ENCODE data around the gene MET. TPM values are rescaled to one million over a fixed set of nuclear protein-coding genes. Genes with fewer than 3 reads are reported as not detected.
"Not testable (repeated sequence)": the region's sequence is repeated elsewhere in the genome, so short reads cannot be mapped to it uniquely, and the experiment has no call there.

Gene MET
- total RNA-seq, 1 donor from 2014 or later = 2.2 TPM

GRCh38 chr7:116711790-116712189, 39.8 kb downstream of the MET start:
- Mint-ChIP-seq H3K4me1 (no peaks in the 10 kb centered on the region), H3K4me3 (no peak overlapping the region), H3K27ac (no peak overlapping the region), H3K27me3 (peaks cover 2% of the 10 kb centered on the region), H3K9me3 (no peaks in the 10 kb centered on the region), H3K36me3 (ENCODE audit: low read depth) (no peaks in the 10 kb centered on the region)
- intact Hi-C loops (cut with micrococcal nuclease) = no loop called here
- no peak for DNase-seq

GRCh38 chr7:116713500-116713899, 41.5 kb downstream of the MET start:
- H3K4me1 Mint-ChIP-seq = no peaks in the 10 kb centered on the region
- peaks cover 2% of the 10 kb centered on the region for H3K27me3 Mint-ChIP-seq
- intact Hi-C loops (cut with micrococcal nuclease) = no loop called here
- H3K27ac Mint-ChIP-seq = no peak overlapping the region
- no peak overlapping the region for H3K4me3 Mint-ChIP-seq
- no peaks in the 10 kb centered on the region for H3K9me3 Mint-ChIP-seq
- DNase-seq = no peak
- H3K36me3 Mint-ChIP-seq (ENCODE audit: low read depth) = no peaks in the 10 kb centered on the region

GRCh38 chr7:116713918-116714317, 41.9 kb downstream of the MET start:
- intact Hi-C loops (cut with micrococcal nuclease) = no loop called here
- no peak overlapping the region for H3K27ac Mint-ChIP-seq
- H3K4me1 Mint-ChIP-seq = no peaks in the 10 kb centered on the region

GRCh38 chr7:116715077-116715476, 43.1 kb downstream of the MET start:
- Mint-ChIP-seq H3K27me3 (no peaks in the 10 kb centered on the region), H3K4me1 (no peaks in the 10 kb centered on the region), H3K9me3 (no peaks in the 10 kb centered on the region), H3K36me3 (ENCODE audit: low read depth) (no peaks in the 10 kb centered on the region), H3K4me3 (no peak overlapping the region), H3K27ac (no peak overlapping the region)
- intact Hi-C loops (cut with micrococcal nuclease) = no loop called here
- no peak for DNase-seq

More at GRCh38 chr7:116713918-116714317, 41.9 kb downstream of the MET start:
- no peaks in the 10 kb centered on the region for H3K9me3 Mint-ChIP-seq
- DNase-seq = no peak
- H3K27me3 Mint-ChIP-seq = no peaks in the 10 kb centered on the region
- no peaks in the 10 kb centered on the region for H3K36me3 Mint-ChIP-seq (ENCODE audit: low read depth)
- no peak overlapping the region for H3K4me3 Mint-ChIP-seq

- Mint-ChIP-seq H3K27ac (no peak overlapping the region), H3K4me3 (no peak overlapping the region), H3K9me3 (no peaks in the 10 kb centered on the region), H3K4me1 (no peaks in the 10 kb centered on the region), H3K27me3 (no peaks in the 10 kb centered on the region), H3K36me3 (ENCODE audit: low read depth) (no peaks in the 10 kb centered on the region)
- intact Hi-C loops (cut with micrococcal nuclease) = no loop called here
- DNase-seq = no peak
Observed at GRCh38 chr7:116717137-116717536, 45.1 kb downstream of the MET start.

GRCh38 chr7:116723959-116724529, 52.0 kb downstream of the MET start:
- H3K27me3 Mint-ChIP-seq; DNase-seq; H3K4me1 Mint-ChIP-seq; H3K9me3 Mint-ChIP-seq; H3K27ac Mint-ChIP-seq; H3K36me3 Mint-ChIP-seq (ENCODE audit: low read depth); intact Hi-C loops (cut with micrococcal nuclease); H3K4me3 Mint-ChIP-seq: not testable (repeated sequence)

- no peaks in the 10 kb centered on the region for H3K36me3 Mint-ChIP-seq (ENCODE audit: low read depth)
- DNase-seq = no peak
- H3K9me3 Mint-ChIP-seq = no peaks in the 10 kb centered on the region
- intact Hi-C loops (cut with micrococcal nuclease) = no loop called here
- H3K27ac Mint-ChIP-seq = no peak overlapping the region
- no peaks in the 10 kb centered on the region for H3K4me1 Mint-ChIP-seq
- H3K4me3 Mint-ChIP-seq = no peak overlapping the region
- peaks cover 2% of the 10 kb centered on the region for H3K27me3 Mint-ChIP-seq
Observed at GRCh38 chr7:116724560-116725231, 52.7 kb downstream of the MET start.

GRCh38 chr7:116726149-116726548, 54.2 kb downstream of the MET start:
- Mint-ChIP-seq H3K36me3 (ENCODE audit: low read depth) (no peaks in the 10 kb centered on the region), H3K4me1 (no peaks in the 10 kb centered on the region), H3K4me3 (no peak overlapping the region), H3K9me3 (no peaks in the 10 kb centered on the region), H3K27me3 (peaks cover 8% of the 10 kb centered on the region), H3K27ac (no peak overlapping the region)
- DNase-seq = no peak
- intact Hi-C loops (cut with micrococcal nuclease) = no loop called here

- H3K27ac Mint-ChIP-seq = no peak overlapping the region
- no peak overlapping the region for H3K4me3 Mint-ChIP-seq
- no peaks in the 10 kb centered on the region for H3K36me3 Mint-ChIP-seq (ENCODE audit: low read depth)
- intact Hi-C loops (cut with micrococcal nuclease) = no loop called here
- no peaks in the 10 kb centered on the region for H3K9me3 Mint-ChIP-seq
- H3K4me1 Mint-ChIP-seq = no peaks in the 10 kb centered on the region
- peaks cover 8% of the 10 kb centered on the region for H3K27me3 Mint-ChIP-seq
- DNase-seq = no peak
Observed at GRCh38 chr7:116726713-116727431, 54.9 kb downstream of the MET start.

- Mint-ChIP-seq H3K27ac (no peak overlapping the region), H3K27me3 (peaks cover 8% of the 10 kb centered on the region), H3K4me3 (no peak overlapping the region), H3K9me3 (no peaks in the 10 kb centered on the region), H3K36me3 (ENCODE audit: low read depth) (no peaks in the 10 kb centered on the region), H3K4me1 (no peaks in the 10 kb centered on the region)
- peak; percentile 39 for DNase-seq
- intact Hi-C loops (cut with micrococcal nuclease) = no loop called here
Observed at GRCh38 chr7:116727432-116728009, 55.5 kb downstream of the MET start.

GRCh38 chr7:116728413-116728812, 56.4 kb downstream of the MET start:
- H3K27ac Mint-ChIP-seq = no peak overlapping the region

GRCh38 chr7:116730097-116731022, 58.4 kb downstream of the MET start:
- no peaks in the 10 kb centered on the region for H3K36me3 Mint-ChIP-seq (ENCODE audit: low read depth)
- H3K27ac Mint-ChIP-seq = no peak overlapping the region
- intact Hi-C loops (cut with micrococcal nuclease) = no loop called here

More at GRCh38 chr7:116728413-116728812, 56.4 kb downstream of the MET start:
- no peak for DNase-seq
- intact Hi-C loops (cut with micrococcal nuclease) = no loop called here
- Mint-ChIP-seq H3K4me1 (no peaks in the 10 kb centered on the region), H3K9me3 (no peaks in the 10 kb centered on the region), H3K36me3 (ENCODE audit: low read depth) (no peaks in the 10 kb centered on the region), H3K27me3 (peaks cover 8% of the 10 kb centered on the region), H3K4me3 (no peak overlapping the region)

GRCh38 chr7:116731023-116731395, 59.0 kb downstream of the MET start:
- Mint-ChIP-seq H3K36me3 (ENCODE audit: low read depth) (no peaks in the 10 kb centered on the region), H3K4me1 (no peaks in the 10 kb centered on the region)

More at GRCh38 chr7:116730097-116731022, 58.4 kb downstream of the MET start:
- no peaks in the 10 kb centered on the region for H3K9me3 Mint-ChIP-seq
- H3K4me1 Mint-ChIP-seq = no peaks in the 10 kb centered on the region
- no peak overlapping the region for H3K4me3 Mint-ChIP-seq
- peak; percentile 33 for DNase-seq
- peaks cover 9% of the 10 kb centered on the region for H3K27me3 Mint-ChIP-seq

More at GRCh38 chr7:116731023-116731395, 59.0 kb downstream of the MET start:
- DNase-seq = no peak
- intact Hi-C loops (cut with micrococcal nuclease) = no loop called here
- H3K27ac Mint-ChIP-seq = no peak overlapping the region
- H3K4me3 Mint-ChIP-seq = no peak overlapping the region
- no peaks in the 10 kb centered on the region for H3K9me3 Mint-ChIP-seq
- H3K27me3 Mint-ChIP-seq = peaks cover 9% of the 10 kb centered on the region
